Small intestine (tissue), 7 donors: ENCODE data around the gene RABL2A. TPM values are rescaled to one million over a fixed set of nuclear protein-coding genes. Genes with fewer than 3 reads are reported as not detected.
"Not testable (repeated sequence)": the region's sequence is repeated elsewhere in the genome, so short reads cannot be mapped to it uniquely, and the experiment has no call there.

Experiments used
- DNase-seq, 2 donors: peaks; one replicate each; pipeline versions ENCODE4 v3.0.0 to v3.0.0-alpha.2; 2013
- FAIRE-seq: peaks from 2 replicates; lab custom pipeline; 2012; peaks lifted over from hg19 to GRCh38; lab: Jason Lieb, UNC
- H3K27ac ChIP-seq, 3 donors: one replicate each; pipeline ENCODE4 v1.5.1; 2013; ENCODE audit warnings: low read length in 2 of 3, mild to moderate bottlenecking in 2 of 3, control low read depth in 1 of 3, inconsistent platforms in 1 of 3, low read depth in 1 of 3, moderate library complexity in 1 of 3
- H3K27me3 ChIP-seq, 3 donors: one replicate each; pipeline ENCODE4 v1.6.1; 2013; ENCODE audit warnings: low read length in 3 of 3, inconsistent platforms in 1 of 3; ENCODE audit not compliant: control insufficient read depth in 3 of 3, insufficient read depth in 3 of 3
- H3K36me3 ChIP-seq, 3 donors: one replicate each; pipeline ENCODE4 v1.6.1; 2013; ENCODE audit warnings: low read length in 3 of 3, inconsistent platforms in 1 of 3, low read depth in 1 of 3, mild to moderate bottlenecking in 1 of 3, moderate library complexity in 1 of 3; ENCODE audit not compliant: control insufficient read depth in 3 of 3, insufficient read depth in 2 of 3
- H3K4me1 ChIP-seq, 3 donors: one replicate each; pipeline ENCODE4 v1.6.1; 2013; ENCODE audit warnings: low read length in 2 of 3, inconsistent platforms in 1 of 3, low read depth in 1 of 3, mild to moderate bottlenecking in 1 of 3, moderate library complexity in 1 of 3; ENCODE audit not compliant: control insufficient read depth in 3 of 3, insufficient read depth in 2 of 3
- H3K4me3 ChIP-seq, 3 donors: one replicate each; pipeline ENCODE4 v1.5.1; 2013; ENCODE audit warnings: low read length in 3 of 3, control low read depth in 1 of 3, inconsistent platforms in 1 of 3, low read depth in 1 of 3, mild to moderate bottlenecking in 1 of 3, moderate library complexity in 1 of 3
- H3K9me3 ChIP-seq, 2 donors: one replicate each; pipeline ENCODE4 v1.6.1; 2013; ENCODE audit warnings: low read depth in 1 of 2, low read length in 1 of 2; ENCODE audit not compliant: control insufficient read depth in 2 of 2, insufficient read depth in 1 of 2
- WGBS, 3 donors: extraction: QIAGEN DNeasy Blood & Tissue Kit; methylation state at CpG; one replicate each; pipeline ENCODE4 v1.1.7; 2013; 5-methylcytosine and 5-hydroxymethylcytosine counted together
- polyA plus RNA-seq, 4 donors: library from polyadenylated mRNA; stranded (reverse) in 3 of 4; unstranded in 1 of 4; fragments of 200-250 nt in 3 of 4; fragments of 120-200 nt in 1 of 4; gene quantifications; one replicate each; pipeline versions ENCODE4 v1.2.1 to v1.2.3, GENCODE V29; 2013
- donor health status: healthy with polysubstance abuse.
- donor health status: control.
- donor health status: control.
- donor health status: Bipolar disorder and iron deficiency.
- donor health status: healthy.

RABL2A gene
- polyA plus RNA-seq, 4 donors, result 3.5 to 34.7 (median 8.3) TPM

DNA sequence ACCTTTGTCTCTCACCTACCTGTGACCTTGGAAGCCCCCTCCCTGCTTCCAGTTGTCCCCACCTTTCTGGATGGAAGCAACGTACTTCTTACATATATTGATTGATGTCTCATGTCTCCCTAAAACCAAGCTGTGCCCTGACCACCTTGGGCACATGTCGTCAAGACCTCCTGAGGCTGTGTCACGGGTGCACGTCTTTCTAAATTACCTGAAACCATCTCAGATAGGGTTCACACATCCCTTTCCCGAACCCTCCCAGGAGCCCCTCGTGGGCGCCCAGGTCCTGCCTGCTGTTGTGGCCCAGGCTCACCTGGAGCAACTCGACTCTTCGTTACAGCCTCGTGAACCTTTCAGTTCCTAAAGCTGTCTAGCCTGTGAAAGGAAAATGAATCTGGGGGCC, 1.2 kb upstream of the RABL2A start:
- H3K27ac ChIP-seq, H3K27me3 ChIP-seq, H3K4me3 ChIP-seq, H3K9me3 ChIP-seq, DNase-seq, H3K4me1 ChIP-seq, FAIRE-seq, H3K36me3 ChIP-seq: not testable (repeated sequence)
- 26 to 51% (median 40%) methylated on average over 10 of the region's 10 CpGs for WGBS, 3 donors

GRCh38 chr2:113632849-113633345, 5.8 kb downstream of the RABL2A start:
- H3K9me3 ChIP-seq, FAIRE-seq, DNase-seq, H3K27me3 ChIP-seq, H3K36me3 ChIP-seq, H3K4me1 ChIP-seq, H3K4me3 ChIP-seq, H3K27ac ChIP-seq: not testable (repeated sequence)
- WGBS, 3 donors, result 87 to 92% (median 90%) methylated on average over 4 of the region's 4 CpGs

GRCh38 chr2:113635358-113635757, 8.3 kb downstream of the RABL2A start:
- not testable (repeated sequence) for DNase-seq, FAIRE-seq, H3K27ac ChIP-seq, H3K4me1 ChIP-seq, H3K9me3 ChIP-seq, H3K4me3 ChIP-seq, H3K27me3 ChIP-seq, H3K36me3 ChIP-seq
- 87 to 90% (median 90%) methylated on average over 12 of the region's 12 CpGs for WGBS, 3 donors

GRCh38 chr2:113636226-113636625, 9.2 kb downstream of the RABL2A start:
- not testable (repeated sequence) for FAIRE-seq, H3K27me3 ChIP-seq, H3K4me3 ChIP-seq, H3K27ac ChIP-seq, H3K9me3 ChIP-seq, DNase-seq, H3K4me1 ChIP-seq, H3K36me3 ChIP-seq
- 91 to 98% (median 95%) methylated on average over 2 to 4 of the region's 4 CpGs for WGBS, 3 donors

DNA sequence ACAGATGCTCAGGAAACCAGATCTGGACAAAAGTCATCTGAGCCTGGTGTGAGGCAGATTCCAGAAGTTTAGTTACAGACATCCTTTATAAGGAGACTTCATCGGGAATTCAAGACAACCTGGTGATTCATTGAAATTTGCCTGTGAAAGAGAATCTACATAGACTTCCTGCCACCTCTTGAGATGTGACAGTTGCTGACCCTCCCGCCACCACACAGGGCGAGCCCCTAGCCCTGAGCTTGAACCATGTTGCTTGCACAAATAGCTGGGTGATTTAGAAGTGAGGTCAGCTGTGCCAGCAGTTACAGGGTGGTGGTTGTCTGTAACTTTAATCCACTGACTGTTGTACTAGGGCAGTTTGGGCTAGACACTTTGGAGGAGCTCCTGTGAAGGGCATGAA, 11.0 kb downstream of the RABL2A start:
- not testable (repeated sequence) for H3K9me3 ChIP-seq, H3K27me3 ChIP-seq, H3K4me3 ChIP-seq, H3K4me1 ChIP-seq, H3K36me3 ChIP-seq, H3K27ac ChIP-seq, DNase-seq, FAIRE-seq
- 87 to 90% (median 89%) methylated on average over 3 of the region's 3 CpGs for WGBS, 3 donors

DNA sequence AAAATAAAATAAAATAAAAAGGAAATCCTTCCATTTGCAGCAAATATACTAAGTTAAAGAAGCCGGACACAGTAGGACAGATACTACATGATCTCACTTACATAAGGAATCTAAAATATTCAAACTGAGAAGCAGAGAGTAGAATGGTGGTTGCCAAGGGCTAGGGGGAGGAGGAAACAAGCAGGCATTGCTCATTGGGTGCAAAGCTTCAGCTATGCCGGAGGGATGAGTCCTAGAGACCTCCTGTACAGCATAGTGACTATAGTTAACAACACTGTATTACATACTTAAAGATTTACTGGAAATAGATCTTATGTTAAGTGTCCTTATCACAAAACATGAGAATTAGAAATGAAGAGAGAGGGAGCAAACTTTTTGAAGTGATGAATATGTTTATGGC, 19.2 kb downstream of the RABL2A start:
- not testable (repeated sequence) for H3K27me3 ChIP-seq, H3K9me3 ChIP-seq, FAIRE-seq, H3K36me3 ChIP-seq, DNase-seq, H3K27ac ChIP-seq, H3K4me3 ChIP-seq, H3K4me1 ChIP-seq
- 80 to 95% (median 94%) methylated on average over 2 of the region's 2 CpGs for WGBS, 3 donors

- H3K27ac ChIP-seq, H3K4me3 ChIP-seq, DNase-seq, H3K27me3 ChIP-seq, H3K36me3 ChIP-seq, FAIRE-seq, H3K9me3 ChIP-seq, H3K4me1 ChIP-seq: not testable (repeated sequence)
- 40 to 46% (median 41%) methylated on average over 6 to 7 of the region's 14 CpGs for WGBS, 3 donors
Measured at GRCh38 chr2:113650834-113651815, 24.1 kb downstream of the RABL2A start.

DNA sequence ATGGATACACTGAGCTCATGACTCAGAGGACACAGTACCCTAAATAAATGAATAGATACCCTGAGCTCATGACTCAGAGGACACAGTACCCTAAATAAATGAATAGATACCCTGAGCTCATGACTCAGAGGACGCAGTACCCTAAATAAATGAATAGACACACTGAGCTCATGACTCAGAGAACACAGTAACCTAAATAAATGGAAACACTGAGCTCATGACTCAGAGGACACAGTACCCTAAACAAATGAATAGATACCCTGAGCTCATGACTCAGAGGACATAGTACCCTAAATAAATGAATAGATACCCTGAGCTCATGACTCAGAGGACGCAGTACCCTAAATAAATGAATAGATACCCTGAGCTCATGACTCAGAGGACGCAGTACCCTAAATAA, 25.5 kb downstream of the RABL2A start:
- H3K27me3 ChIP-seq, H3K9me3 ChIP-seq, H3K27ac ChIP-seq, FAIRE-seq, H3K36me3 ChIP-seq, H3K4me3 ChIP-seq, H3K4me1 ChIP-seq, DNase-seq: not testable (repeated sequence)
- WGBS, 3 donors, result 54% methylated on average over 2 of the region's 3 CpGs; no CpG with 5 or more reads in 2 of the 3 donors
